Panc1 (cell line): ENCODE results near the gene NTRK2. TPM values are rescaled to one million over a fixed set of nuclear protein-coding genes. Genes with fewer than 3 reads are reported as not detected.

Source experiments
- ATAC-seq: fragments of 200-7000 bp; cut with Tn5 transposase; 2 replicates; pipeline ENCODE4 v1.9.1; 2020; ENCODE audit warnings: mild to moderate bottlenecking, moderate library complexity
- BruUV-seq: library from RNA; stranded (reverse); fragments of 400-500 nt; replicated peaks from 2 replicates; lab custom pipeline; 2021; lab: Mats Ljungman, UMichigan
- CTCF ChIA-PET: fragments of 300-600 bp; sonication (Branson Sonifier 250); formaldehyde crosslinking; loops from one replicate; lab custom pipeline; 2022; ENCODE audit warnings: antibody characterized with exemption; lab: Charles Lee
- POLR2A ChIA-PET: fragments of 300-600 bp; sonication (Branson Sonifier 250); formaldehyde crosslinking; loops from one replicate; lab custom pipeline; 2022; ENCODE audit warnings: antibody characterized with exemption; lab: Charles Lee
- DNase-seq: peaks from one replicate; pipeline ENCODE4 v3.0.0-alpha.2; 2010; ENCODE audit warnings: low read depth, low spot score
- H3K27ac ChIP-seq: 2 replicates; pipeline ENCODE4 v1.5.1; 2011; ENCODE audit warnings: mild to moderate bottlenecking, low read length, inconsistent platforms
- H3K27me3 ChIP-seq: fragments of 200-500 bp; sonication (Bioruptor generic); 2 replicates; pipeline ENCODE4 v1.6.0; 2014; ENCODE audit warnings: low read length, inconsistent platforms; ENCODE audit not compliant: control insufficient read depth, insufficient read depth
- H3K36me3 ChIP-seq: fragments of 200-500 bp; sonication (Bioruptor generic); 2 replicates; pipeline ENCODE4 v1.5.1; 2014; ENCODE audit warnings: inconsistent platforms, mild to moderate bottlenecking, low read length, moderate library complexity; ENCODE audit not compliant: control insufficient read depth, insufficient read depth
- H3K4me1 ChIP-seq: 2 replicates; pipeline ENCODE4 v1.5.1; 2011; ENCODE audit warnings: inconsistent platforms, mild to moderate bottlenecking, low read length, moderate library complexity; ENCODE audit not compliant: control insufficient read depth, insufficient read depth
- H3K4me3 ChIP-seq, 2 experiments: 2 replicates each; pipeline ENCODE4 v1.5.1; 2011 to 2012; ENCODE audit warnings: low read depth in 2 of 2, low read length in 2 of 2, mild to moderate bottlenecking in 2 of 2, inconsistent platforms in 1 of 2, moderate library complexity in 1 of 2
- H3K9me3 ChIP-seq: fragments of 200-500 bp; sonication (Bioruptor generic); 2 replicates; pipeline ENCODE4 v1.5.1; 2014; ENCODE audit warnings: low read depth, mild to moderate bottlenecking, inconsistent platforms, low read length, moderate library complexity; ENCODE audit not compliant: control insufficient read depth, insufficient read depth
- CTCF ChIP-seq: fragments of 450-650 bp; IDR thresholded peaks from 2 replicates; pipeline ENCODE4 v1.5.1; 2017; ENCODE audit warnings: mild to moderate bottlenecking
- POLR2AphosphoS5 ChIP-seq: IDR thresholded peaks from 2 replicates; pipeline ENCODE4 v1.6.1; 2012; ENCODE audit warnings: mild to moderate bottlenecking, low read depth, low read length, moderate library complexity
- REST ChIP-seq, 2 experiments: IDR thresholded peaks; 2 replicates each; pipeline ENCODE4 v1.6.1; 2011 to 2012; ENCODE audit warnings: low read depth in 2 of 2, control low read depth in 1 of 2, low read length in 1 of 2, mild to moderate bottlenecking in 1 of 2, moderate library complexity in 1 of 2; ENCODE audit not compliant: insufficient read depth in 1 of 2
- SIN3A ChIP-seq: IDR thresholded peaks from 2 replicates; pipeline ENCODE4 v1.6.1; 2012; ENCODE audit warnings: low read depth, mild to moderate bottlenecking, low read length, moderate library complexity, borderline replicate concordance; ENCODE audit not compliant: insufficient read depth
- TCF7L2 ChIP-seq: IDR thresholded peaks from 2 replicates; pipeline ENCODE4 v1.6.1; 2011; ENCODE audit warnings: mild to moderate bottlenecking, low read depth, low read length, inconsistent platforms
- in situ Hi-C: cut with HindIII; loops from 2 replicates; pipeline ENCODE4 v1.10.0; 2016; ENCODE audit warnings: low sequenced_read_pairs, low pct_unique_long_range_greater_than_20kb
- intact Hi-C: fragments of 100-400 bp; cut with micrococcal nuclease; formaldehyde crosslinking; loops from one replicate; pipeline ENCODE4 v1.10.0; 2022; ENCODE audit not compliant: unreplicated experiment
- total RNA-seq: library from RNA; stranded (reverse); gene quantifications from one replicate; pipeline ENCODE4 v1.2.1, GENCODE V29; 2021; ENCODE audit not compliant: unreplicated experiment

The NTRK2 gene
- total RNA-seq, 1 experiment from 2014 or later = 0.23 TPM

GRCh38 chr9:84950879-84951811 is 281.6 kb downstream of the NTRK2 start:
- ChIA-PET POLR2A (no interaction called here), CTCF (interaction anchor here (0.6 kb wide), 1 partner anchor 170 kb away, joined by 3 read pairs; no protein-coding TSS in a partner anchor)
- Histone ChIP-seq H3K4me1 (no peaks in the 10 kb centered on the region), H3K4me3 (no peak overlapping the region), H3K27me3 (no peaks in the 10 kb centered on the region), H3K9me3 (no peaks in the 10 kb centered on the region), H3K27ac (no peak overlapping the region), H3K36me3 (no peaks in the 10 kb centered on the region)
- DNase-seq = no peak
- ATAC-seq = no peak
- in situ Hi-C loops = no loop called here
- BruUV-seq = no TSS peak
- intact Hi-C loops = no loop called here
- no peak for TF ChIP-seq REST (IDR thresholded peaks at IDR 0.05; ENCODE audit: insufficient read depth in 1 of 2, low read depth in 2 of 2, low read length in 1 of 2)
- TF ChIP-seq SIN3A = no peak
- TF ChIP-seq TCF7L2 = no peak
- no peak for TF ChIP-seq CTCF
- no peak for TF ChIP-seq POLR2AphosphoS5

- Histone ChIP-seq H3K36me3 (no peaks in the 10 kb centered on the region), H3K4me1 (no peaks in the 10 kb centered on the region), H3K27ac (no peak overlapping the region), H3K4me3 (no peak overlapping the region), H3K27me3 (no peaks in the 10 kb centered on the region), H3K9me3 (no peaks in the 10 kb centered on the region)
- TF ChIP-seq POLR2AphosphoS5 (no peak), CTCF (no peak), TCF7L2 (no peak)
- in situ Hi-C loops (no loop called here), intact Hi-C loops (no loop called here)
- ATAC-seq (no peak), DNase-seq (no peak)
- ChIA-PET CTCF (no interaction called here), POLR2A (no interaction called here)
- no TSS peak for BruUV-seq
These were observed 283.8 kb downstream of the NTRK2 start for GRCh38 chr9:84953252-84953773.
